ENCODE data around the gene C1orf115.

C1orf115 gene

DNA sequence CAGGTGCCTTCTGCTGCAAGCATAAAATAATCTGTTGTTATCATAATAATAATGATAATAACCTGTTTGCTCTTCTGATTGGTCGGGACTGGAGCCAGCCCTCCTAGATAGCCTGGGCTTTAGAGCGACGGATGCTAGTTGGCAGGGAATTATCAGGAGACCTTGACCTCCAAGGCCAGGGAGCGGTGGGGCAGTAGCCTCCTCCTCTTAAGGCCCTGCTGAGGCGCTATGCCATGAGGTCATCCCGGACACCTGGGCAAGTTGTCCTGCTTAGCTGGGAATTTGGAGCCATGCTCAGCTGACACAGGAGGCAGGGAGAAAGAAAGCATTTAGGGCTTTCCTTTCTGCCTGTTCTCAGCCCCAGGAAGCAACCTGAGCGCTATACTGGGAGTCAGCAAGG is 15.6 kb downstream of the C1orf115 start:
- TF ChIP-seq, protein P1, sequence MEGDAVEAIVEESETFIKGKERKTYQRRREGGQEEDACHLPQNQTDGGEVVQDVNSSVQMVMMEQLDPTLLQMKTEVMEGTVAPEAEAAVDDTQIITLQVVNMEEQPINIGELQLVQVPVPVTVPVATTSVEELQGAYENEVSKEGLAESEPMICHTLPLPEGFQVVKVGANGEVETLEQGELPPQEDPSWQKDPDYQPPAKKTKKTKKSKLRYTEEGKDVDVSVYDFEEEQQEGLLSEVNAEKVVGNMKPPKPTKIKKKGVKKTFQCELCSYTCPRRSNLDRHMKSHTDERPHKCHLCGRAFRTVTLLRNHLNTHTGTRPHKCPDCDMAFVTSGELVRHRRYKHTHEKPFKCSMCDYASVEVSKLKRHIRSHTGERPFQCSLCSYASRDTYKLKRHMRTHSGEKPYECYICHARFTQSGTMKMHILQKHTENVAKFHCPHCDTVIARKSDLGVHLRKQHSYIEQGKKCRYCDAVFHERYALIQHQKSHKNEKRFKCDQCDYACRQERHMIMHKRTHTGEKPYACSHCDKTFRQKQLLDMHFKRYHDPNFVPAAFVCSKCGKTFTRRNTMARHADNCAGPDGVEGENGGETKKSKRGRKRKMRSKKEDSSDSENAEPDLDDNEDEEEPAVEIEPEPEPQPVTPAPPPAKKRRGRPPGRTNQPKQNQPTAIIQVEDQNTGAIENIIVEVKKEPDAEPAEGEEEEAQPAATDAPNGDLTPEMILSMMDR (IDR thresholded peaks at IDR 0.05), result no peak
- Histone ChIP-seq H3K4me1 (ENCODE audit: control insufficient read depth in 1 of 2, insufficient read depth in 1 of 2, low read depth in 1 of 2, low read length in 1 of 2) (peaks cover 0 to 7% of the 10 kb centered on the region in 2 experiments), H3K4me3 (ENCODE audit: low read depth in 1 of 2, low read length in 1 of 2) (no peak overlapping the region), H3K36me3 (no peaks in the 10 kb centered on the region), H3K27me3 (peaks cover 34% of the 10 kb centered on the region), H3K27ac (no peak overlapping the region), H3K9me3 (no peaks in the 10 kb centered on the region)

DNA sequence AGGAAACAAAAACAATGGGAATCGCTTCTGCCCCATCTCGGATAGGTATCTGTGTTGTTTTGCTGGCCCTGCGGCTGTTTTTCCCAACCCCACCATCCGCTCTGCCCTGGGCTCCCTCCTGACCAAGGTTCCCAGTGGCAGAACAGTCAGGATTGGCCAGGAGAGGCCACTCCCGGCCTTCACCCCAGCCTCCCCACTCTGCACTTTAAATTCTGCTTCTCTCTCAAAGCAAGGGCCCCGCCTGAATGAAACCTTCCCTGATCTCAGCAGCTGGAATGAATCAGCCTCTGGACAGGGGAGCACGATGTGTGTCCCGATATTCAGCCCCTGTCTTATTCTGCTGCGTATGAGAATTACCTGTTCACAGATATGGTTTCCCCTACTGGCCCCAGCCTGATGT is 16.3 kb downstream of the C1orf115 start:
- Histone ChIP-seq H3K4me1 (ENCODE audit: control insufficient read depth in 1 of 2, insufficient read depth in 1 of 2, low read depth in 1 of 2, low read length in 1 of 2) (peaks cover 0 to 7% of the 10 kb centered on the region in 2 experiments), H3K27ac (no peak overlapping the region), H3K27me3 (peaks cover 27% of the 10 kb centered on the region), H3K36me3 (no peaks in the 10 kb centered on the region), H3K4me3 (ENCODE audit: low read depth in 1 of 2, low read length in 1 of 2) (no peak overlapping the region), H3K9me3 (no peaks in the 10 kb centered on the region)
- TF ChIP-seq, protein P1 (IDR thresholded peaks at IDR 0.05), result no peak

DNA sequence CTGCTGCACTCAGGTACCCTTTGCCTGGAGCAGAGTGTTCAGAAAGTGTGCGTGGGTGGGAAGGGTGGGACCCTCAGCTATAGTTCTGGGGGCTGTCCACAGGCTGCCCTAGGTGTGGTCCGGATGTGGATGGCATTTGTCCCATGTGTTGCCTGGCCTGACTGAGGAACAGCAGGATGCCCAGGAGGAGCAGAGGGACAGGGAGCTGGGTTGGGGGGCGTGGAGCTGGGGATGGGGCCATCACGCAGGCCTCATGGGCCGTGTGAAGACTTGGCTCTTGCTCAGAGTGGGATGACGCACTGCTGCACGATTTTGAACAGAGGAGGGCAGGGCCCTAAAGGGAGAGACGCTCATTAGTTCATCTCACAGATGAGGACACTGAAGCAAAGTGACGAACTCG is 17.0 kb downstream of the C1orf115 start:
- Histone ChIP-seq H3K4me1 (ENCODE audit: control insufficient read depth in 1 of 2, insufficient read depth in 1 of 2, low read depth in 1 of 2, low read length in 1 of 2) (peaks cover 0 to 7% of the 10 kb centered on the region in 2 experiments), H3K4me3 (ENCODE audit: low read depth in 1 of 2, low read length in 1 of 2) (no peak overlapping the region), H3K36me3 (no peaks in the 10 kb centered on the region), H3K27ac (no peak overlapping the region), H3K27me3 (peaks cover 20% of the 10 kb centered on the region), H3K9me3 (no peaks in the 10 kb centered on the region)
- TF ChIP-seq, protein P1 (IDR thresholded peaks at IDR 0.05), result no peak

DNA sequence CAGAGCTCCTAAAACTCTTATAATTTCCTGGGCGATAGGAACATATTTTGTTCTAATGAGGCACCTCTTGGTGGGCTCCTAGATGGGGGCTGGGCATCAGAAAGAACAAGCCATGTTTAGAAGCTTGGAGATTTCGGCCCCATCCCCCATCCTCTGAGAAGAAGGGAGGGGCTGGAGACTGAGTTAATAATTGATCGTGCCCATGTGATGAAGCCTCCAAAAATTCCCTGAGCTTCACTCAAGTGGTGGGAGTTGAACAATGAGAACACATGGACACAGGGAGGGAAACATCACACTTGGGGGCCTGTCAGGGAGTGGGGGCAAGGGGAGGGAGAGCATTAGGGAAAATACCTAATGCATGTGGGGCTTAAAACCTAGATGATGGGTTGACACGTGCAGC is 18.1 kb downstream of the C1orf115 start:
- H3K36me3 ChIP-seq, result no peaks in the 10 kb centered on the region
- no peaks in the 10 kb centered on the region for H3K4me1 ChIP-seq (ENCODE audit: control insufficient read depth in 1 of 2, insufficient read depth in 1 of 2, low read depth in 1 of 2, low read length in 1 of 2)
- H3K4me3 ChIP-seq (ENCODE audit: low read depth in 1 of 2, low read length in 1 of 2), result no peak overlapping the region
- no peaks in the 10 kb centered on the region for H3K9me3 ChIP-seq
- H3K27ac ChIP-seq, result no peak overlapping the region
- peaks cover 9% of the 10 kb centered on the region for H3K27me3 ChIP-seq
- TF ChIP-seq, protein P1 (IDR thresholded peaks at IDR 0.05), result no peak

DNA sequence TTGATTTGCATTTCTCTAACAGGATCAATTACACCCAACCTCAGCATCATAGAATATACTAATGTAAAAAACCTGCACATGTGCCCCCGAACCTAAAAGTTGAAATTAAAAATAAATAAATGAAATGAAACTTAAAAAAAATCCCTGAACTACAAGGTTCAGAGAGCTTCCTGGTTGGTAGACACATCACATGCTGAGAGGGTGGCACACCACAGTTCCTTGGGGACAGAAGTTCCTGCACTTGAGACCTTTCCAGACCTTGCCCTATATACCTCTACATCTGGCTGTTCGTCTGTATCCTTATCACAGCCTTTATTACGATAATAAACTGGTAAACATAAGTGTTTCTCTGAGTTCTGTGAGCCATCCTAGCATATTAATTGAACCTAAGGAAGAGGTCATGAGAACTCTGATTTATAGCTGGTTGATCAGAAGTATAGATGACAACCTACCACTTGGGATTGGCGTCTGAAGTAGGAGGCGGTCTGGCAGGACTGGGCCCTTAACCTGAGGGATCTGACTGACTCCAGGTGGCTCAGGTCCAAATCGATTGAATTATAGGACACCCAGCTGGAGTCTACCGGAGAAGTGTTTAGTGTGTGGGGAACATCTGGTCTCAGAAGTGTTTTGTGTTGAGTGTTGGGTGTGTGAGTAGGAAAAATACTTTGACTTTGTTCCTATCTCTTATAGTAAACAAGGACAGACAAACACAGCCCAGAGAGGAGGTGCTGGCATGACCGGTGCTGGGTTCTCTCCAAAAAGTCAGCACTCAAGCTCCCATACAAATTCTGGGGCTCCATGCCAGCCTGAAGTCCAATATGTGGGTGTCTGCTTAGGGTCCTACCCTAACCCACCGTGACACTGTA is 19.0 kb downstream of the C1orf115 start:
- no peak overlapping the region for H3K27ac ChIP-seq
- no peaks in the 10 kb centered on the region for H3K4me1 ChIP-seq (ENCODE audit: control insufficient read depth in 1 of 2, insufficient read depth in 1 of 2, low read depth in 1 of 2, low read length in 1 of 2)
- H3K4me3 ChIP-seq (ENCODE audit: low read depth in 1 of 2, low read length in 1 of 2), result no peak overlapping the region
- H3K27me3 ChIP-seq, result peaks cover 6% of the 10 kb centered on the region
- no peaks in the 10 kb centered on the region for H3K36me3 ChIP-seq
- TF ChIP-seq, protein P1 (IDR thresholded peaks at IDR 0.05), result no peak
- H3K9me3 ChIP-seq, result no peaks in the 10 kb centered on the region
